K562 (cell line): ENCODE data around the gene TGM5. TPM values are rescaled to one million over a fixed set of nuclear protein-coding genes. Genes with fewer than 3 reads are reported as not detected.

Source experiments
- CCNT2 ChIP-seq: IDR thresholded peaks from 2 replicates; pipeline ENCODE4 v1.6.1; 2011; ENCODE audit warnings: borderline replicate concordance, low read depth, mild to moderate bottlenecking, moderate library complexity, mixed read lengths, low read length; ENCODE audit not compliant: insufficient read length; ENCODE audit errors: extremely low read depth
- FOXP1 ChIP-seq: sonication (generic); formaldehyde crosslinking; IDR thresholded peaks from 2 replicates; pipeline ENCODE4 v1.8.0; 2022; ENCODE audit warnings: mild to moderate bottlenecking, missing genetic modification reagents
- JUND ChIP-seq, 2 experiments: IDR thresholded peaks; 2 replicates in 1 of 2; 3 replicates in 1 of 2; pipeline ENCODE4 v1.6.1; 2011; ENCODE audit warnings: borderline replicate concordance in 2 of 2, low read depth in 2 of 2, low read length in 2 of 2, improper control_type of control experiment in 1 of 2, missing biosample characterization in 1 of 2, missing genetic modification characterization in 1 of 2, missing genetic modification reagents in 1 of 2
- PHB2 ChIP-seq: fragments of 450-650 bp; IDR thresholded peaks from 2 replicates; pipeline ENCODE4 v1.6.1; 2017; ENCODE audit warnings: low read depth
- ZKSCAN1 ChIP-seq: fragments of 150-350 bp; IDR thresholded peaks from 2 replicates; pipeline ENCODE4 v1.6.1; 2016; ENCODE audit warnings: low read depth, low read length
- ZNF695 ChIP-seq: fragments of 450-650 bp; formaldehyde crosslinking; IDR thresholded peaks from 2 replicates; pipeline ENCODE4 v1.4.0; 2020; ENCODE audit warnings: mild to moderate bottlenecking, moderate library complexity
- polyA plus RNA-seq, 8 experiments: library from polyadenylated mRNA; depleted of rRNA in 4 of 8; stranded (reverse) in 5 of 8; unstranded in 3 of 8; fragments of >200 nt; fragmentation: Nextera tagmentation in 2 of 8; fragmentation: Illumina TruSeq in 1 of 8; extraction: Ambion mirVana in 2 of 8; extraction: Trizol in 1 of 8; gene quantifications; 2 replicates each; pipeline versions ENCODE4 v1.2.1 to v1.2.3, GENCODE V29; 2011 to 2014; ENCODE audit warnings: inconsistent platforms in 1 of 8, missing spikeins in 1 of 8
- total RNA-seq, 7 experiments: library from RNA; depleted of rRNA in 6 of 7; stranded (reverse); fragments of >200 nt in 6 of 7; fragmentation: Illumina TruSeq in 2 of 7; extraction: Trizol in 2 of 7; gene quantifications; 2 replicates each; pipeline versions ENCODE4 v1.2.1 to v1.2.3, GENCODE V29; 2011 to 2021; ENCODE audit warnings: low replicate concordance in 1 of 7
- TF ChIP-seq, protein P1 (sequence below), 2 experiments: fragments of 450-650 bp in 1 of 2; sonication (generic) in 1 of 2; formaldehyde crosslinking in 1 of 2; IDR thresholded peaks in 1 of 2; conservative IDR thresholded peaks in 1 of 2; 2 replicates each; pipeline versions ENCODE4 v1.6.1 to v1.8.1; 2016 to 2023; ENCODE audit warnings: mild to moderate bottlenecking in 2 of 2, moderate library complexity in 2 of 2, inconsistent platforms in 1 of 2, missing genetic modification reagents in 1 of 2
- TF ChIP-seq, protein P2 (sequence below): IDR thresholded peaks from 2 replicates; pipeline ENCODE4 v1.6.1; 2011; ENCODE audit warnings: borderline replicate concordance, low read depth, mild to moderate bottlenecking, moderate library complexity, low read length; ENCODE audit not compliant: insufficient read depth, poor library complexity, severe bottlenecking

Gene TGM5
- total and polyA plus RNA-seq, 9 of the 15 experiments (the other 6 are each of a cell fraction or from before 2014, with no cell fraction given) = 0.03 to 0.10 (median 0.07) TPM; not detected in 6

DNA sequence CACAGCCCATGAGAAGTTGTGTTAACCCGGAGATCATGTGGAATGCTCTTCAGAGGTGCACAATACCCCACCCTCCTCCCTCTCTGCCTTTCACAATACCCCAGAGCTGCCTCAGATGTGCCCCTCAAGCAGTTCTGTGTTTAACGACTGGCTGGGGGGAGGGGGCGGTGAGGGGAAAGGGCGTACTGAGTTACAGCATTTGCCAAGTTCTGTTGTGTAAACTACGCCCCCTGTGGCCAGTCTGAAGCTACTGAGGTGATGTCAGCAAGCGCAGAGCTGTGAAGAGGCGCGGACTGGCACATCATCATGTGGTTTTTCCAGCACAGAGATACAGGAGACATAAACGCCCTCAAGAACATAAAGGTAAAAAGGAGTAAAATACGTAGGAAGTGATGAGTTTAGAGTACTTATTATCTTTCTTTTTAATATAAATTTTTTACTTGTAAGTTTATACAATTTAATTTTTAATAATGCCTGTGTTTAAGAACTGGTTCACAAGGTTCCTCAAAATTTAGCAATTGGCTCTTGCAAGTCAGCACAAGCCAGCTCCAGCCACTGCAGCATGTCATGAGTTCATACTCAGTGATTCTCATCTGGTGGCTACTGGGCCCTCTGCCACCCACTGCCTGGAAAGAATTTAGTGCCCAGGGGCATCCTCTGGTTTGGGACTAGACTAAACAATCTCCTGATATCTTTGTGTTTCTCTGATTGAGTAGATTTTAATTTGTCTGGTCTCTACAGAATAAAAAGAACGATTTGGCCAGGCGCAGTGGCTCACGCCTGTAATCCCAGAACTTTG lies 47.6 kb downstream of the TGM5 start (continued):
- no peak for TF ChIP-seq FOXP1
- TF ChIP-seq ZKSCAN1 = no peak
- TF ChIP-seq PHB2 = no peak
- TF ChIP-seq CCNT2 = no peak
- TF ChIP-seq, protein P1, sequence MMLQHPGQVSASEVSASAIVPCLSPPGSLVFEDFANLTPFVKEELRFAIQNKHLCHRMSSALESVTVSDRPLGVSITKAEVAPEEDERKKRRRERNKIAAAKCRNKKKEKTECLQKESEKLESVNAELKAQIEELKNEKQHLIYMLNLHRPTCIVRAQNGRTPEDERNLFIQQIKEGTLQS (IDR thresholded peaks at IDR 0.05) = peak; percentile 69
- TF ChIP-seq, protein P1 (CRISPR knock-in tag; conservative IDR thresholded peaks at IDR 0.05) = no peak
- TF ChIP-seq, protein P2, sequence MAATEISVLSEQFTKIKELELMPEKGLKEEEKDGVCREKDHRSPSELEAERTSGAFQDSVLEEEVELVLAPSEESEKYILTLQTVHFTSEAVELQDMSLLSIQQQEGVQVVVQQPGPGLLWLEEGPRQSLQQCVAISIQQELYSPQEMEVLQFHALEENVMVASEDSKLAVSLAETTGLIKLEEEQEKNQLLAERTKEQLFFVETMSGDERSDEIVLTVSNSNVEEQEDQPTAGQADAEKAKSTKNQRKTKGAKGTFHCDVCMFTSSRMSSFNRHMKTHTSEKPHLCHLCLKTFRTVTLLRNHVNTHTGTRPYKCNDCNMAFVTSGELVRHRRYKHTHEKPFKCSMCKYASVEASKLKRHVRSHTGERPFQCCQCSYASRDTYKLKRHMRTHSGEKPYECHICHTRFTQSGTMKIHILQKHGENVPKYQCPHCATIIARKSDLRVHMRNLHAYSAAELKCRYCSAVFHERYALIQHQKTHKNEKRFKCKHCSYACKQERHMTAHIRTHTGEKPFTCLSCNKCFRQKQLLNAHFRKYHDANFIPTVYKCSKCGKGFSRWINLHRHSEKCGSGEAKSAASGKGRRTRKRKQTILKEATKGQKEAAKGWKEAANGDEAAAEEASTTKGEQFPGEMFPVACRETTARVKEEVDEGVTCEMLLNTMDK = peak; percentile 82
- no peak for TF ChIP-seq ZNF695 (CRISPR knock-in tag)
- peak; percentile 58; the same call in 1 of the 2 replicates for TF ChIP-seq JUND (IDR thresholded peaks at IDR 0.05; ENCODE audit: borderline replicate concordance, low read depth, low read length)
- no peak; the same call in 2 of the 3 replicates for TF ChIP-seq JUND (tag; IDR thresholded peaks at IDR 0.05; ENCODE audit: borderline replicate concordance, low read depth, low read length)
